GM18909 (cell line): ENCODE data around the gene BARX2.
"Not testable (repeated sequence)": the region's sequence is repeated elsewhere in the genome, so short reads cannot be mapped to it uniquely, and the experiment has no call there.

ENCODE experiments used
- ATAC-seq: cut with Tn5 transposase; IDR thresholded peaks from one replicate; pipeline ENCODE4 v1.9.1; 2021; ENCODE audit warnings: mild to moderate bottlenecking; ENCODE audit not compliant: unreplicated experiment, poor library complexity

Gene BARX2, protein sequence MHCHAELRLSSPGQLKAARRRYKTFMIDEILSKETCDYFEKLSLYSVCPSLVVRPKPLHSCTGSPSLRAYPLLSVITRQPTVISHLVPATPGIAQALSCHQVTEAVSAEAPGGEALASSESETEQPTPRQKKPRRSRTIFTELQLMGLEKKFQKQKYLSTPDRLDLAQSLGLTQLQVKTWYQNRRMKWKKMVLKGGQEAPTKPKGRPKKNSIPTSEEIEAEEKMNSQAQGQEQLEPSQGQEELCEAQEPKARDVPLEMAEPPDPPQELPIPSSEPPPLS

DNA sequence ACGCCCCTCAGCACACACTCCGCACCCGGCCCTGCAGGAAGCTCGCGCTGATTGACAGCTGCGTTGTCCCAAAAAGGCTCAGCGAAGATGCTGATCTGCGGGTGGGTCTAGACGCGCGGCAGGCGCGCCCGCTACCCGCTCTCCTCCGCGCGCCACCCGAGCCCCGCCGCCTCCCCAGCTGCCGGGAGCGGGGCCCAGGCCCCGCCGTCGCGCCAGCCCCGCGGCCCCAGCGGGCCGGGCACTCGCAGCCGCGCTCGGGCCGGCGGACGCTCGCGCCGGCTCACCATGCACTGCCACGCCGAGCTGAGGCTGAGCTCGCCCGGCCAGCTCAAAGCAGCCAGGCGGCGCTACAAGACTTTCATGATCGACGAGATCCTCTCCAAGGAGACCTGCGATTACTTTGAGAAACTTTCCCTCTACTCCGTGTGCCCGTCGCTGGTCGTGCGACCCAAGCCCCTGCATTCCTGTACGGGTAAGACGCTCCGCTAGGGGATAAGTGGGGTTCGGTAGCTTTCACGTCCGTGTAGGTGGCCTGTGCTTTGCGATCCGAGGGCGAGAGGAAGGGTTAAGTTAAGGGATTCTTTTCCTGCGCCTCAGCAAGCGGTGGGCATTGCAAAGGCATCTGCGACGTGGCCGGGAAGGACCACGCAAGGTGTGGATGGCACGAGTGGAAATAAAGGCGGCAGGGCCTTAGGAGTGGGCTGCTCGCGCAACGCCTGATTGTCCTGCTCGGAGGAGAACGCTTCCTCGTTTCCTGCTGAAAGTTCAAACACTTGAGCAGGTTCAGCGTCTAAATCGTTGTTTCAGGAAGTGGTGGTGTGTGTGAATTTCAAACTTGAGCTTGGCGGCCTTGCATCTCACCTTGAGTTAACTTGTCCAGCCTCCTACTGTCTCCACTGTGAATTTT is at the start of gene BARX2:
BARX2 (plus strand) TSS at position 98 of the 907 bp plus-strand sequence; CDS start at position 286, 188 bp downstream.
- no peak for ATAC-seq

DNA sequence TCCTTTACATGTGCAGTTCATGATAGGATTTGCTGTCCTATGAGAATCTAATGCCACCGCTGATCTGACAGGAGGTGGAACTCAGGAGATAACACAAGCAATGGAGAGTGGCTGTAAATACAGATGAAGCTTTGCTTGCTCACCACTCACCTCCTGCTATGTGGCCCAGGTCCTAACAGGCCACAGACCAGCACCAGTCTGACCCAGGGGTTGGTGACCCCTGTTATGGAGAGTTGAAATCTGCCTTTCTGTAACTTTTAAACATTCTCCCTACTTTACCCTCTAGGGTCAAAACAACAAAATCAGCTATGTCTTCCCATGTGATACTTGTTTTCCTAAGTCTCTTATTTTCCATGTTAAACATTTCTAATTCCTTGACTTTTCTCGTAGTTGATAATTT is 48.7 kb upstream of the BARX2 start:
- no peak for ATAC-seq

DNA sequence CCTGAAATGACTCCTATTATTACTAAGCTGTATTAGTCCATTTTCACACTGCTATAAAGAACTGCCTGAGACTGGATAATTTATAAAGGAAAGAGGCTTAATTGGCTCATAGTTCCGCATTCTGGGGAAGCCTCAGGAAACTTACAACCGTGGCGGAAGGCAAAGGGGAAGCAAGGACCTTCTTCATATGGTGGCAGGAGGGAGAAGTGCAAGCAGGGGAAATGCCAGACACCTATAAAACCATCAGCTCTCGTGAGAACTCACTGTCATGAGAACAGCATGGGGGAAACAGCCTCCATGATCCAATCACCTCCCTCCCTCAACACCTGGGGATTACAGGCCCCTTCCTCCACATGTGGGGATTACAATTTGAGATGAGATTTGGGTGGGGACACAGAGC is 47.9 kb upstream of the BARX2 start:
- not testable (repeated sequence) for ATAC-seq

DNA sequence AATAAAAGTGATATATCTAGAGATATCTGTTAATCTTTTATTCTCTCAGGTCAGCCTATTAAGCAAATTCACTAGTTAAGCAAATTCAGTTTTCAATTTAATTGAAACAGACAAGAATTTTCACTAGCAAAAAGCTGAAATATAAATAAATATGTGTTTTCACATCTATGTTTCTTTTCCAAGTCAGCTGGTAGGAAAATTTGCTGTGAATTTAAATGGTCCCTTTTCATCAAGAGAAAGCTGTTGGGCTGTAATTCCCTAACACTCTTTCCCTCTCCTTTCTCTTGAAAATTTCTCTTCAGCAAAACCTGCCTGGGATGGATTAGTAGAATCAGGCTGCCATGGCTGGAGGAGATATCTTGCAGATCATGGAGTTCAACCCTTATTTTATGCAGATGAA is 46.9 kb upstream of the BARX2 start:
- ATAC-seq: no peak

DNA sequence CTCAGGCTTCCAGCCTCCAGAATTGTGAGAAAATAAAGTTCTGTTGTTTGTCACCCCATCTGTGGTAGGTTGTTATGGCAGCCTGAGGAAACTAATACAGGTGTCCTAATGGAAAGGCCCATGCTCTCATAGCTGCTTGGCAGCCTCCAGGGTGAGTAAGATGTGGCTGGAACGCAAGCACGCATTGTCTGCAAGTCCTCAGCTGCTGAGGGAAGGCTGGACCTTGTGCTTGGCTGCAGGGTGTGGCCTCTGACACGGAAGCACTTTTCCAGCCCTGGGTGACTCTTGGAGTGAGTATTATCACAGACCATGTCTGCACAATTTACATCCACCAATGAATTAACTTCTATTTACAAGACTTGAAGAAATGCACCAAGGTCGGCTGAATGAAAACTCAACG is 44.4 kb upstream of the BARX2 start:
- no peak for ATAC-seq

DNA sequence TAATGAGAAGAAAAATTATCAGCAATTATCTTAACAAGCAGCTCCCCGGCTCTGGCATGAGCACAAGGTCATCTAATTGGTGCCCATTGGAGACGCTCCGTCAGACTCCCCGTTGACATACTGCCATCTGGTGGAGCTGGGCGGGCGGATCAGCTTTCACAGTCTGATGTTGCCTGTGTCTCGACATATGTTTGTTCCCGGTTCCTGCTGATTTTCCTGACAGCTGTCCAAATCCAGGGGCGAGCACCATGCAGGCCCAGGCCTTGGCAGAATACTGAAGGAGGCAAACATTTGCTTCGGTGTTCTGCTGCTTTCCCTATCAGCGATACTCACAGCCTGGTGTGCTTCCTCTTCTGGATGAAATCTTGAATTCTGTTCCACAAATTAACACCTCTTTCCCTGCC is 43.8 kb upstream of the BARX2 start:
- ATAC-seq: peak; percentile 86

DNA sequence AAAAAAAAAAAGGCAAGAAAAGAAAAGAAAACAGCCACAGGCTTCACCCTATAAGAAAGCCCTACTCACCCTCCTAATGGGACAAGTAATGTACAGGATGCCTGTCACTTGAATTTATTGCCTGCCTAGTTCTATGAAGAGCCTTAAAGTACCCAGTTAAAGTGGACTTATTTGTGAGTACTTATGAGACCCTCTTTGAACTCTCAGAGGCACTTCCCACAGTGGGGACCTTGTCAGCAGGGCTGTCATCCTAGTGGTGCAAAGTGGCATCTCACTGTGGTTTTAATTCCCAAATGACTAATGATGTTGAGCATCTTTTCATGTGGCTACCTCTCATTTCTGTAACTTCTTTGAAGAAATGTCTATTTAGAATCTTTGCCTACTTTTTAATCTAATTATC is 41.8 kb upstream of the BARX2 start:
- no peak for ATAC-seq

DNA sequence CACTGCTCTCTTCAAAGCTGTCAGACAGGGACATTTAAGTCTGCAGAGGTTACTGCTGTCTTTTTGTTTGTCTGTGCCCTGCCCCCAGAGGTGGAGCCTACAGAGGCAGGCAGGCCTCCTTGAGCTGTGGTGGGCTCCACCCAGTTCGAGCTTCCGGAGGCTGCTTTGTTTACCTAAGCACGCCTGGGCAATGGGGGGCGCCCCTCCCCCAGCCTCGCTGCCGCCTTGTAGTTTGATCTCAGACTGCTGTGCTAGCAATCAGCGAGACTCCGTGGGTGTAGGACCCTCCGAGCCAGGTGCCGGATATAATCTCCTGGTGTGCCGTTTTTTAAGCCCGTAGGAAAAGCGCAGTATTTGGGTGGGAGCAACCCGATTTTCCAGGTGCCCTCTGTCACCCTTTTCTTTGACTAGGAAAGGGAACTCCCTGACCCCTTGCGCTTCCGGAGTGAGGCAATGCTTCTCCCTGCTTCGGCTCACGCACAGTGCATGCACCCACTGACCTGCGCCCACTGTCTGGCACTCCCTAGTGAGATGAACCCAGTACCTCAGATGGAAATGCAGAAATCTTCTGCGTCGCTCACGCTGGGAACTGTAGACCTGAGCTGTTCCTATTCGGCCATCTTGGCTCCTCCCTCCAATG is 31.2 kb upstream of the BARX2 start:
- not testable (repeated sequence) for ATAC-seq

DNA sequence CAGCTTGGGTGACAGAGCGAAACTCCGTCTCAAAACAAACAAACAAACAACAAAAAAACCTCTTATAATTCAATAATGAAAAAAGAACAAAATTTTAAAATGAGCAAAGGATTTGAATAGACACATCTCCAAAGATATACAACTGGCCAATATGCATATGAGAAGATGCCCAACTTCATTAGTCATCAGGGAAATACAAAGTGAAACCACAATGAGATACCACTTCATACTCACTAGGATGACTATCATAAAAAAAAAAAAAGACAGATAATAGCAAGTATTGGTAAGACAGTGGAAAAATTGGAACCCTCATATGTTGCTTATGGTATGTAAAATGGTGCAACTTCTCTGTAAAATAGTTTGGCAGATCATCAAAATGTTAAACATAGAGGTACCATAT is 28.7 kb upstream of the BARX2 start:
- ATAC-seq: no peak

DNA sequence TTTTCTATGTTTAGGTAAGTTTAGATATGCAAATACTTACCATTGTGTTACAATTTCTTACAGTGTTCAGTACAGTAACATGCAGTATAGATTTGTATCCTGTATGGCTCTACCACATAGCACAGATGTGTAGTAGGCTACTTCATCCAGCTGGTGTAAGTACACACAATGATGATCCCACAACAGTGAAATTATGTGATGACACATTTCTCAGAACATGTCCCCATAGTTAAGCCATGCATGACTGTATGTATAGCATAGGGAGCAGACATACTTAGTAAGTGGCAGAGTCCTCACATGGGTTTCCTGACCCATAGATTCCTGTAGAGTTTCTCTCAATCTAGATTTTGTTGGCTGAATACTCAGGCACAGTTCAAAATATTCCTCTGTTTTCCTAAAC is 26.8 kb upstream of the BARX2 start:
- no peak for ATAC-seq

DNA sequence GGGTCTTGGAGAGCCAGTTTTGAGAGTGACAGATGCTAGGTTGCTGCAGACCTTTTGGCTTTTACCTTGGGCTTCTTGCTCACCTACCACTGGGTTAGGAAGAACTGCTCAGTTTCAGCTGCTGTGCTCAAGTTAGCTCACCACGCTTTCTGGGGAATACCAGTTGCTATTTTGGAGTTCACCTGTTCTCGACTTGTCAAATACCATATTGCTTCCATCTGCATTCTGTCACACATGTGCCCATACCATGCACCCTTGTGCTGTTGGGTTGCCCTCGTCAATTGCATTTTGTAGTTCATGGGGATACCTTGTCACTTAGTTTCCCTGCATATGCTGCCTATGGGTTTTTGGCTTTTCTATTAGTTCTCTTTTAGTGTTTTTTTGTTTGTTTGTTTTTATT is 23.0 kb upstream of the BARX2 start:
- no peak for ATAC-seq

DNA sequence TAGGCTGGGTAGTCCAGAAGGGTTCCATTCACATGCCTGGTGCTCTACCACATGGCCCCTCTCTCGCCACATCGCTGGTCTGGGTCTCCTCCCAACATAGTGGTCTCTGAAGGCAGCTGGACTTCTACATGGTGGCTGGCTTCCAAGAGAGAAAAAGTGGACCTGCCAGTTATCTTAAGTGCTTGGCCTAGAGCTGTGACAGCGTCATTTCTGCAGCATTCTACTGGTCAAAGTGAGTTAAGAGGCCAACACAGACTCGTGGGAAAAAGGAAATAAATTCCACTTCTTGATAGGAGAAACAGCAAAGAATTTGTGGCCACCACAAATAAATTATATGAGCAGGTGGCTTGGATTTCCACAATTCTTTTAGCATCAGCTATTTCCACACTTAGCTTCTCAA is 21.0 kb upstream of the BARX2 start:
- ATAC-seq: no peak

DNA sequence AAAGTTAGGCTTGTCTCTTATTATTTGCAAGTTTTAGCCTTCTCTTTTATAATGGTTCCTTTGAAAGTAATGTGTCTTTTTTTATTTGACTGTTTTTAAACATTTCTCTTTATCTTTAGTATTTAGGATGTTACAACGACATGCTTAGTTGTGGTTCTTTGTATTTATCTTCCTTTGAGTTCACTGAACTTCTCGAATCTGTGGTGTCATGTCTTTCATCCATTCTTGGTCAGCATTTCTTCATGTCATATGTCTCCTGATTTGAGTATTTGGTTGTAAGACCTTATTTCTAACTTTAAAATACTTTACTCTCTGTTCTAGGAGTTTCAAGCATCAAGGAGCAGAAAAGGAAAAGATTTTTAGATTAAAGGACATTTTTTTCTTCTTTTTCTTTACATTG is 15.9 kb upstream of the BARX2 start:
- no peak for ATAC-seq

DNA sequence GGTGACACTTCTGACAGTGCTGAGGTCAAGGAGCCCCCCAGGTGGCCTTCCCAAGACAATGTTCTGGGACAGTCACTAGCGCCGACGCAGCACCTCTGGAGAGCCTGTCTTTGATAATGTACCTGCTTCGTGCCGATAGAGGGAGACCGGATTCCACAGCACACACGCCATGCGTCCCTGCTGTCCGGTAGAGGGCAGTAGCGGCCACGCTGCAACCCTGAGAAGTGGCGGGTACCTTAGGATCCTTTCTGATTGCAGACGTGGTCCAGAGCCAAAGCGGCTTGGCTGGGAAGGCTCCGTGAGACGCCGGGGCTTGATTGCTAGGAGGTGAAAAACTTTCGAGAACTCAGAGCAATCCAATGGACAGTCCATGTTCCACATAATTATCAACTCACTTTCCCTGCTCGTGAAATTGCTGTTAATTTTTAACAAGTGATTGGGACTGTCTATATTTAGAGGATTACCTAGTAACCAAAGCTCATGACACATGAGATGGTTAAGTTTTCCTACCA is 11.4 kb upstream of the BARX2 start:
- ATAC-seq: peak; percentile 100

DNA sequence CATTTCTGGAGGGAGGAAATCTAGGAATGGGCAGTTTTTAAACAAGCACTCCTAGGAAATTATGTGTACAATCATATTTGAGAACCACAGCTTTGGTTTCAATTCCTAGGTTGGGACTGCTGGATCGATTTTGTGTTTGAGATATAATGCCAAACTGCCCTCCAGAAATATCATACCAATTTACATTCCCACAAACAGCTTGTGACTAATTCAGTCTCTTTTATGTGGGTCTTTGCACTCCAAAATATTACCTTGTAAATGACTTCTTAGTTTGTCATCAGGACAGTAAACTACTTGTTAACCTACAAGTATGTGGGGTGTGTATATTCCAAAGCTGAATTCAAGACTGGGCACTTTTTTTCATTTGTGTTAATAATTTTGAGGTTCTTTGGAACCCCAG is 9.8 kb upstream of the BARX2 start:
- ATAC-seq: no peak

DNA sequence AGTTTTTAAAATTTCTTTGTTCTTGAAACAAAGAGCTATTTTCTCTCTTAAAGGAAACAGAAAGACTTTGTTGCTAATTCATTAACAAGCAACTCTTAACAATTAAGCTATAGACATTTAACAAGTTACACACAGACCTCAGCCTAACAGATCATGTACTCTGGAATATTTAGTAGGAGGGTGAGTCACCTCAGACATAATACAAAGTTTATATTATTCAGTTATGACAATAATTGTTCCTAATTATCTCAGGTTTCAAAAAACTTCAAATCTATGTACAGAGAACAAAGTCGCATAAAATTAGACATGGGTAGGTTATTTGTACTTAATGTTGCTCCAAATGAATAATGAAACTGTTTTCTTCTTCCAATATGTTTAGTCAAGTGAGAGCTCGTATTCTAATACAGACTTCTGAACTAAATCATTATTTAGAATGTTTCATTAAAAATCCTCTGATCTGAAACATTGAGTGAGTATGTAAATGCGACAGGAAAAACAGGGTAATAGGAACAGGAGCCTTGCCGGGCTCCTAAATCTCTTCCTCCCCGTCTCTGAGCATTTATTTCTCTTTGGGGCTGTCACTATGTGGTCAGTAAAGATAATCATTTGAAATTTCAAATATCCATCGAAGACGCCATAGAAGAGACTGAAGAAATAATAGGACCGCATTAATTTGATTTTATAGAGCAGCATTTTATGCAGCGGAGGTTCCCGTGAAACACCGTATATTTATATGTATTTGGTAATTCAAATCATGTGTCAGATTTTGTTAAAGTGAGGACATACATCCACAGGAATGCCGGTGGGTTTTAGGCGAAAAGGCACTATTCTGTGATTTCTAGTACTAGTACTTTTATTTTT is 8.7 kb upstream of the BARX2 start:
- ATAC-seq: no peak

DNA sequence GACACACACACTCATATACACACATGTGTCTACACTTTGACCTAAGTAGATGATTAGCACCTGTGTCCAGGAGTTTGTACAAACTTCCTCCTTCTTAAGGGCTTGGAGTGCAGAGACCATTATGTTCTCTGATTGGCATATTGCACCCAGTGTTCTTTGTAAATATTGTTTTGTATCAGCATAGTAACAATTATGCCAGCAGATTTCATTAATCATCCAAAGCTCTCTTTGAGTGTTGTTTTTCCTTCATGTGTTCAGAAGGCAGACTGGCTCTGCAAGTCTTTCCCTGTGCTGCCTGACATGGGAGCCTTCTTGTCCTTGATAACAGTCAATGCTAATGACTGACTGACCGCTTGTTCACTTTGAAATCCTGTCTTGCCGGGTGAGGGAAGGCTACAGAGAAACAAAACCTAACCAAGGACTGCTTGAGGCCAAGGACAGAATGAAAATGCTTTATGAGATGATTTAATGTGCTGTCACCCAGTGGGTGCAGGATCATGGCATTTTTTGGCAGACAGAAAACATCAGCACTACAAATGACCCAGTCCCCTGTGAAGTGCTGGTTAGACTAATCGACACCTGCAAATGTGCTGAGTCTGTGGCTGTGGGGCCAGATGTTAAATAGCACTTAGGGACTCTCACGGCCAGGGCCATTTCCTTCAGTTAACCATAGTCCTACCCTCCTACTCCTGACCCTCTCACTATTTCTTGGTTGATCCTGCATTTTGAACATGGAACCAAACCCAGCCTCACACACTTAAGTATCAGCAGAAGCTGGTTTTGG is 6.6 kb upstream of the BARX2 start:
- ATAC-seq: no peak

DNA sequence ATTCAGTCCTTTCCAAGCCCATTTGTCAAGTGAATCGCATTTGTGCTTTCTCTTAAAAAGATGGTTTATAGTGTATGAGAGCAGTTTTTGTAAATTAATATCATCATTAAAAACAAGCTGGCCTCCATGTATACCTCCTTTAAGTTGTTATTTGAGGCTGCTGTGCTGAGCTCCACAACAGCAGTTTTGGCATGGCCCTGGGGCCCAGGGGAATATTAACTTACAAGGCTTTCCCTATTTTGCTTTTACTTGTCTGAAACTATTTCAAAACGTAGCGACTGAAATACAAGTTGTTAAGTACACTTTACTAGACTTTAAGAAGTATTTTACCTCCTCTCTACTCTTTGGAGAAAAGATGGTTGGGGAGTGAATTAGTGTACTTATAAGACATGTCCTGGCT is 4.9 kb upstream of the BARX2 start:
- ATAC-seq: no peak
